GM11168 (cell line): ENCODE measurements around the gene LRRFIP1.

Source experiments
- in situ Hi-C: fragments of 300-500 bp; cut with MboI; formaldehyde crosslinking; loops from one replicate; pipeline ENCODE4 v1.12.0; 2022; ENCODE audit warnings: low sequenced_read_pairs; ENCODE audit not compliant: unreplicated experiment

LRRFIP1 gene

DNA sequence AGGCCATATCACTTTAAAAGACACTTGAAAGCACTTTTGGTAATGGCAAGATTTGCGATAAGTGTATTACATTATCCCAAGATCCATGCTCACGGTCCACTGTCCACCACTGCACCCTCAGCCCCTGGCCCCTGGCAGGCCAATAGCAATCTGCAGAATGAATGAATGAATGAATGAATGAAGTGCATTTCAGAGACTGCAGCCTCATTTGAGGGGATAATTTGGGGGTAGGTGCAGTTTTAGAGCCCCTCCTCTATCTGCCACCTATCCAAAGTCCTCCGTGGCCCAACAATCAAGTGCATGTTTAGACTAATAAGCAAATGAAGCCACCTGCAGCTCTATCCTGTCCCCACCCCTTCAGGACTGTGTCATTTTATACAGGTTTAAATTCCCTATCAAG is 169.9 kb downstream of the LRRFIP1 start:
- in situ Hi-C loops: no loop called here

DNA sequence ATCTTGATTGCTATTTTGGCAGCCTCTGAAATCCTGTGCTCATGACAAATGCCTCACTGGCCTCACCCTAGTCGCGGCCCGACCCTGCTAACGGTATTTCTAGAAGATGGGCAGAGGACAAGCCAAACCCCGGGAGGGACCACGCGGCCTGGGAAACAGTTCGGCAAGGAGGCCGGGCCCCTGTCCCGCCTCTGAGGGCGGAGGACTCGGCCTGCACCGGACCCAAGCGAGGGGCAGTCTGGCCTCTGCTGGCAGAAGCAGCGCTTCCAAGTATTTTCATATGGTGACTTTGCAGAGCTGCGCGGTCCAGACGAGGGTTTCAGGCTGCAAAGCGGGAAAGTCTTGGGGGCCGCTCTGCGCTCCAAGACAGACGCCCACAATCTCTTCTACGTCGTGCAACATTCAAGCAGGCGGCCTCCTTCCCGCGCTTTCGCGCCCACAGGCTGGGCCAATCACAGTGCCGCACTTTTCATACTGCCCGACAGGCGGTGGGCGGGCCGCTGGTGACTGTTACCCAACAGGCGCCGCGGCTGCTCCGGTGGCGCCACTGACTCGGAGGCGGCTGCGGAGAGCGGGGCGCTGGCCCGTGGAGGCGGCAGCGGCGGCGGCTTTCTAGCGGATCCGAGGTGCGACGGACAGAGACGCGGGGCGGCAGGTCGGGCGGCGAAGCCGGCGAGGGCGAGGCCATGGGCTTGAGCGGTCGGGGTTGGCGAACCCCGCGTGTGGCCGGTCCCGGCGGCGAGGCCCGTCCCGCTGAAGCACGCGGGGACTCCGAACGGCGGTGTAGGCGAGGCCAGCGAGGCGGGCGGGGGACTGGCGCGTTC is 171.1 kb downstream of the LRRFIP1 start, which contains the start of gene RBM44:
RBM44 (plus strand) TSS at position 544 of the 824 bp plus-strand sequence. CDS start 14,831 bp downstream, outside the sequence.
- in situ Hi-C loops: no loop called here

DNA sequence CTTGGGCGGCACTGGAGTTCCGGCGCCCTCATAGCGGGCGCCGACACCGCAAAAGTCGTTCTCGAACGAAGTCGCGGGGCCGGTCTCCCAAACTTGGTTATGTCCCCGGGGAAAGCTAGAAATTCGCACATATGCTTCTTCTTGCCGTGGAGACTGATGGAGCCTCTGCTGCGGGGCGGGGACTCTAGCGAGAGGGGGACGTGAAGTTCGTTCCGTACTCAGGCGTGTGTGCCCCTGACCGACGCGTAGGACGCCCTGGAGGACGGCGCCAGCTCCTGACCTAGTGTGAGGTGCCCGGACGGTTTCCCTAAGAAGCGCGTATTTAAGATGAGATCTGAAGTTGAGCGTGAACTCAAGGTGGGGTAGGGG is 171.7 kb downstream of the LRRFIP1 start:
- in situ Hi-C loops: no loop called here

DNA sequence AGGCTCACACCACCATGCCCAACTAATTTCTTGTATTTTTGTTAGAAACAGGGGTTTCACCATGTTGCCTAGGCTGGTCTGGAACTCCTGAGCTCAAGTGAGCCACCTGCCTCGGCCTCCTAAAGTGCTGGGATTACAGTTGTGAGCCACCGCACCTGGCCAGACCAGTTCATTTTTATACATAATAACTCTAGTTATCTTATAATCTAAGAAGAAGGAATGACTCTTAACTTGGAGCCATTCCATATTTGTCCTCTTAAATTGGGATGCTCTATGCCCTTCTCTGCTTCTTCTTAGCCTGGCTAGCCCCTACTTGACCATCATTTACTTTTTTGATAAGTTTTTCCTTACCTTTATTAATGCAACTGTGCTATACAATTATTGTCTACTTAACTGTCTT is 174.1 kb downstream of the LRRFIP1 start:
- in situ Hi-C loops: no loop called here

DNA sequence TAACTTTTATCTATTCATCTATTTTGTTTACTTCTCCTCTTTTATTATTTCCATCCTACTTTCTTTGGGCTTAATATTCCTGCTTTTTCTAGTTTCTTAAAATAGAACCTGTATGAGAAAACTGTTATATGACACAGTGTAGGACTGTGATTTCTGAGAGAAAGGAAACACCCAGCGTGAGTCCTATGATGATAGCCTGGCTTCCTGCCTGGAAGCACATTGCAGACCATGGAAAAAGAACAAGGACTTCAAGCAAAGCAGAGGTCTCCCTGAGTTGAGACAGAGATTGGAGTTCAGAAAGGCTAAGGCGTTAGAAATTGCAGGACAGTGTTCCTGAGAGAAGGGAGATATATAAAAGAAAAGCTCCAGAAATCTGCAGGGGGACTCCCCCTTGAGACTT is 178.9 kb downstream of the LRRFIP1 start:
- in situ Hi-C loops: no loop called here

DNA sequence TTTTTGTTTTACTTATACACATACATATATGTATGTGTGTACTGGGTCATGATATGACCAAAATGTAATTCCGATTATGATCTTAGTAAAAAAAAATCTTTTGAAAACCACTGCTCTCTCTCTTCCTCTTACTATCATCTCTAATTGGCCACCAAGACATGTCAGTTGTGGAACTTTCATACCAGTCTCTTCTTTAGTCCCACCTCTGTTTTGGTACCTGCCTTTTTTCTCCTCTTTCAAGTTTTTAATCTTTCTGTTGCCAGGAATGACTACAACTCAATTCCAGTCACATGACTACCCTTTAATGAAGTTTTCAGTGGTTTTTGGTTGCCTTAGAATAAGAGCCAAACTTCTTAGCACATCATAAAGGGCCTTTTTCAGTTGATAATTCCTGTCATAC is 188.2 kb downstream of the LRRFIP1 start:
- in situ Hi-C loops: no loop called here

DNA sequence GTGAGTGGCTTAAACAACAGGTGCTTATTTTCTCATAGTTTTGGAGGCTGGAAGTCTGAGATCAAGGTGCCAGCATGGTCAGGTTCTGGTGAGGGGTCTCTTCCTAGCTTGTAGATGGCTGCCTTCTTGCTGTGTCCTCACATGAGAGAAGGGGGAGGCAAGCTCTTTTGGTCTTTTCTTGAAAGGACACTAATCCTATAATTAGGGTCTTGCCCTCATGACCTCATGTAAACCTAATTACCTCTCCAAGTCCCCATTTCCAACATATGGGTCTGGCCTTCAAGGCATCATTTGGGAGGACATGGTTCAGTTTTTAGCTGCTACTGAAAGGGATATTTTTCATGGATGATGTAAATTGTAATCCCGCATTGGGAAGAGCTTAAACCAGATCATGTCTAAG is 189.1 kb downstream of the LRRFIP1 start:
- in situ Hi-C loops: no loop called here

DNA sequence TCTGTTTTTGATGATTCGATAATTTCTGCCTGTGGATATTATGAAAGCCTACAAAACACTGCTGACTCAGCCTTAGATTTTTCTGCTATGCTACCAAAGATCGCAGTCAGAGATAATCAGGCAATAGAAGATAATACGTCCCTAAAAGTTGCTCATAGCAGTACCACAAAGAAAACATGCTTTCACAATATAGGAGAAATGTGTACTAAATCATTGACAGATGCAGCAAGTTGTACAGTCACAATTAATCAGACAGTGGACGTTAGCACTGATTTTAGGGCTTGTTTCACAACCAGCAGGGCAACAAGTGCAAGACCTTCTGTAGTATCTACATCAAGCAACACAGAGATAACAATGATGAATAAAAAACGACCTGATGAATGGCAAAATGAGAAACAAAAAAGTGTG is 190.7 kb downstream of the LRRFIP1 start:
- in situ Hi-C loops: no loop called here

DNA sequence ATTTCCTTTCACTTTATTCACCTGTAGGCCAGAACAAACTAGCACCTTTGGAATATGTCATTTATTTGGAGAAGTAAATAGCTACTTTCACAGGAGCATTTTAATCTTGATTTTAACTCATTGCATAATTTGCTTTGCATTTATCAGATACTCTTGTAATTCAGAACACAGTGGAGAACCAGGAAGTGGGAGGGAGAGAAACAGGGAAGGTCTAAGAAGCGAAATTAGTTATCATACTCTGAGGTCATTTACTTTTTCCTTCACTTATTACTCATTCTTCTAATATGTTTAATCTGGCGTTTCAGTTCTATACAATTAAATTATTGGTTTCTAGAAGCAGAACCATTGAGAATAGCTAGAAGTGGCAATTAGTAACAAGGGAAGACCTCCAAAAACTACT is 191.8 kb downstream of the LRRFIP1 start:
- in situ Hi-C loops: no loop called here

DNA sequence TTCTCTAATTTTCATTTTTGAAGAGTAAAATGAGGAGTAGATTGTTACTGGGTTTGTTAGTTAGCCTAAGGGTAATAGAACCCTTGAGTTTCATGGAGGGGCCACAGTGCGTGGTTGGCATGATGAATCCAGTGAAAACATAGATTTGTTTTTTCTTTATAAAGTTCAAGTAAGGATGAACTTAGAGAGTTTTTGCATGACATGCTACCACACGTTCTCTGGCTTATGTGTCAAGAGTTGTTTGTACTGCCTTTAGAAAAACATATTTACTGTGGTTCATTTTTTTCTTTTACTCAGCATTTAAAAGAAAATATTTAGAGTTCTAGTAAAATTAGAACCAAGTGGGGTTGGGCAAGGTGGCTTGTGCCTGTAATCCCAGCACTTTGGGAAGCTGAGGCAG is 193.0 kb downstream of the LRRFIP1 start:
- in situ Hi-C loops: no loop called here

DNA sequence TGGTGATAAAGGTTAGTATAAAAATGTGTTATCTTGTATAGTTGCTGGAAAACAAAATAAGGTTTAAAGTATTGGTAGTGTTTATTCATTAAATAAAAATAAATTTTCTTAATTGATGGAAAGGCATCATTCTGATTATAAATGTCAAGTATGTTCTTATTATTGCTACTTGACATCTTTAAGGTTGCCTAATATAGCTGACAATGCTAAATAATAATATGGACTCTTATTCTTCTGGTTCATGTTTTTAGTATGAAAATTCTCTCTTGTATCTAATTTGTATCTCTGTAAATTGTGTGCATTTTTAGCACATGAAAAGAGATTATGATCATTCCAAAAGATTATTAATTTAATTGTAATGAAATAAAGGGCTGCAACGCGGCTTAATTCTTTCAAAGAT is 196.2 kb downstream of the LRRFIP1 start:
- in situ Hi-C loops: no loop called here

DNA sequence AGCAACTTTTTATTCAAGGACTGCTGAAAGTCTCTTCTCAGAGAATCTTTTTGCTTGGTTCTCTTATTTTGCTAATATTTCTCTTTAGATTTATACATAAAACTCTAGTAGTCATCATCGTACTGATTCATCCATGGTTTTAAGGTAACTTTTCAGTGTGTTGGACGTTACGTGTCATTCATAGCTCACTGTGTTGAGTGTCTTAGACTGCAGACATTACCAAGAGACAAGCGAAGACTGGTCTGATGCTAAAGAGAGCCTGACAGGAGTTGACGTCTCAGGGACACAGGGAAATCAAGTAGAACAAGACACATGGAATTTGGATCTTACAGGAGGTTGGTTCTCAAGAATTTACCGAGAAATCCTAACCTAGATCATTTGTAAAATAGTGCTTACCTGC is 196.7 kb downstream of the LRRFIP1 start:
- in situ Hi-C loops: no loop called here

DNA sequence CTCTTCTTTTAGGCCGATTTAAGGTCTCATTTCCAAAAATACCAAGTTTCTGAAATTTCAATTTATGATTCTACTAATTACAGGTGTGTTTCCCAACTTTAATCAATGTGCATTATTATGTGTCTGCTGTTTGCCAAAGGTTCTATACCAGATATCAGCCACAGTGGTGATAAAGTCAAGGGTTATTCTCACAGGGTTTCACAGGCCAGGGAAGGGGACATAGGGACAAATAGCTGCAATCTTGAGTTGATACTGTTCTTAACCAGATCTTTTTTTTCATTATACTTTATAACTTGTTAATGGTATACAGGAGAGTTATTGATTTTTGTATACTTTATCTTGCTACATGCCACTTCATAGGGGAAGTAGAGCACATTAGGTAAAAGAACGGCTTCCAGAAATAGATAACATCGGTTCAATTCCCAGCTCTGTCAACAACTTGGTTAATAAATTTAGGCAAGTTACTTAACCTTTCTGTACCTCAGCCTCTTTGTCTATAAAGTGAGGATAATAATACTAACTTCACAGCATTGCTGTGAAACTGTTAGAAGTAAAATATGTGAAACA is 200.1 kb downstream of the LRRFIP1 start:
- in situ Hi-C loops: no loop called here
